Ascending aorta (tissue), 2 donors: ENCODE measurements around the gene TMPRSS9. TPM values are rescaled to one million over a fixed set of nuclear protein-coding genes. Genes with fewer than 3 reads are reported as not detected.

ENCODE experiments used
- DNase-seq, 2 donors: peaks; one replicate each; pipeline ENCODE4 v3.0.0-alpha.2; 2019; ENCODE audit warnings: low spot score in 2 of 2
- H3K27ac ChIP-seq, 2 donors: fragments of 200-600 bp; sonication (generic); one replicate each; pipeline ENCODE4 v1.5.1; 2016 to 2017; ENCODE audit warnings: mild to moderate bottlenecking in 1 of 2
- H3K27me3 ChIP-seq: fragments of 200-600 bp; sonication (generic); one replicate; pipeline ENCODE4 v1.5.1; 2017
- H3K36me3 ChIP-seq, 2 donors: fragments of 200-600 bp; sonication (generic); one replicate each; pipeline ENCODE4 v1.5.1; 2016
- H3K4me1 ChIP-seq, 2 donors: fragments of 200-600 bp; sonication (generic); one replicate each; pipeline ENCODE4 v1.5.1; 2016 to 2017; ENCODE audit warnings: mild to moderate bottlenecking in 1 of 2
- H3K4me3 ChIP-seq, 2 donors: fragments of 200-600 bp; sonication (generic); one replicate each; pipeline ENCODE4 v1.5.1; 2016 to 2017; ENCODE audit warnings: mild to moderate bottlenecking in 1 of 2
- H3K9me3 ChIP-seq, 2 donors: fragments of 200-600 bp; sonication (generic); one replicate each; pipeline ENCODE4 v1.5.1; 2016
- CTCF ChIP-seq, 3 experiments: fragments of 200-600 bp in 2 of 3; fragments of 450-650 bp in 1 of 3; sonication (generic) in 2 of 3; IDR thresholded peaks; one replicate each; pipeline ENCODE4 v1.5.1; 2016 to 2019; ENCODE audit warnings: antibody characterized with exemption in 3 of 3, mild to moderate bottlenecking in 1 of 3, moderate library complexity in 1 of 3
- intact Hi-C: fragments of 100-400 bp; cut with DNase I; formaldehyde crosslinking; loops from one replicate; pipeline ENCODE4 v1.15.1; 2023
- total RNA-seq: library from RNA; depleted of rRNA; stranded (reverse); fragments of >200 nt; gene quantifications from one replicate; pipeline ENCODE4 v1.1.0, GENCODE V29; 2016

TMPRSS9 gene
- total RNA-seq, 1 donor from 2014 or later, result not detected

GRCh38 chr19:2333807-2334211, 26.3 kb upstream of the TMPRSS9 start:
- no peak for DNase-seq
- intact Hi-C loops, result no loop called here
- no peak overlapping the region for H3K27ac ChIP-seq

GRCh38 chr19:2334426-2334825, 25.6 kb upstream of the TMPRSS9 start:
- peaks cover 2 to 17% of the 10 kb centered on the region in 2 donors for H3K4me1 ChIP-seq
- no peaks in the 10 kb centered on the region for H3K27me3 ChIP-seq
- intact Hi-C loops, result no loop called here
- H3K27ac ChIP-seq, result no peak overlapping the region
- no peak overlapping the region for H3K4me3 ChIP-seq
- no peaks in the 10 kb centered on the region for H3K9me3 ChIP-seq
- peaks cover 5 to 8% of the 10 kb centered on the region in 2 donors for H3K36me3 ChIP-seq
- TF ChIP-seq CTCF (IDR thresholded peaks at IDR 0.05), result no peak
- DNase-seq, result no peak

More at GRCh38 chr19:2333807-2334211, 26.3 kb upstream of the TMPRSS9 start:
- Histone ChIP-seq H3K27me3 (no peaks in the 10 kb centered on the region), H3K9me3 (no peaks in the 10 kb centered on the region), H3K4me3 (no peak overlapping the region), H3K36me3 (peaks cover under 1 to 7% of the 10 kb centered on the region in 2 donors), H3K4me1 (peaks cover 2 to 22% of the 10 kb centered on the region in 2 donors)
- TF ChIP-seq CTCF (IDR thresholded peaks at IDR 0.05), result no peak

- Histone ChIP-seq H3K27ac (no peak overlapping the region), H3K9me3 (no peaks in the 10 kb centered on the region), H3K36me3 (peaks cover 11 to 13% of the 10 kb centered on the region in 2 donors), H3K4me1 (peaks cover 0 to 9% of the 10 kb centered on the region in 2 donors), H3K4me3 (no peak overlapping the region), H3K27me3 (no peaks in the 10 kb centered on the region)
- intact Hi-C loops, result no loop called here
- TF ChIP-seq CTCF (IDR thresholded peaks at IDR 0.05), result no peak
- DNase-seq, result no peak
Observed at GRCh38 chr19:2334986-2335846, 24.8 kb upstream of the TMPRSS9 start.

GRCh38 chr19:2335848-2336247, 24.2 kb upstream of the TMPRSS9 start:
- no peak for TF ChIP-seq CTCF (IDR thresholded peaks at IDR 0.05)
- Histone ChIP-seq H3K4me3 (no peak overlapping the region), H3K27ac (no peak overlapping the region), H3K36me3 (peaks cover 13 to 18% of the 10 kb centered on the region in 2 donors), H3K4me1 (peaks cover 0 to 5% of the 10 kb centered on the region in 2 donors), H3K9me3 (no peaks in the 10 kb centered on the region), H3K27me3 (no peaks in the 10 kb centered on the region)
- intact Hi-C loops, result no loop called here
- no peak for DNase-seq

GRCh38 chr19:2336528-2337328, 23.3 kb upstream of the TMPRSS9 start:
- DNase-seq, result no peak
- Histone ChIP-seq H3K36me3 (peaks cover 13 to 27% of the 10 kb centered on the region in 2 donors), H3K27me3 (no peaks in the 10 kb centered on the region), H3K27ac (no peak overlapping the region), H3K4me3 (no peak overlapping the region), H3K4me1 (peaks cover 0 to 5% of the 10 kb centered on the region in 2 donors), H3K9me3 (no peaks in the 10 kb centered on the region)
- intact Hi-C loops, result no loop called here
- no peak for TF ChIP-seq CTCF (IDR thresholded peaks at IDR 0.05)
